Dendritic cell treated with granulocyte-macrophage colony-stimulating factor and Interleukin-4, amounts not matched to agents 40 ng/mL and 50 ng/mL, for 4 days (primary cell): ENCODE results near the gene IL3.

Experiments
- H3K27ac Mint-ChIP-seq: one replicate; pipeline ENCODE4 v1.8.0; 2022; ENCODE audit warnings: mild to moderate bottlenecking, mixed read lengths
- H3K27me3 Mint-ChIP-seq: one replicate; pipeline ENCODE4 v1.8.0; 2022; ENCODE audit warnings: mild to moderate bottlenecking, mixed read lengths
- H3K36me3 Mint-ChIP-seq: one replicate; pipeline ENCODE4 v1.8.0; 2022; ENCODE audit warnings: low read depth, mixed read lengths
- H3K4me1 Mint-ChIP-seq: one replicate; pipeline ENCODE4 v1.8.0; 2022; ENCODE audit warnings: low read depth, mixed read lengths
- H3K4me3 Mint-ChIP-seq: one replicate; pipeline ENCODE4 v1.8.0; 2022; ENCODE audit warnings: mild to moderate bottlenecking, moderate library complexity, mixed read lengths
- H3K9me3 Mint-ChIP-seq: one replicate; pipeline ENCODE4 v1.8.0; 2022; ENCODE audit warnings: mixed read lengths
- intact Hi-C: fragments of 100-400 bp; cut with micrococcal nuclease; formaldehyde crosslinking; loops from one replicate; pipeline ENCODE4 v1.15.0; 2022

Gene IL3

GRCh38 chr5:132056610-132057497 lies 3.6 kb upstream of the IL3 start:
- H3K4me1 Mint-ChIP-seq, result no peaks in the 10 kb centered on the region
- H3K27me3 Mint-ChIP-seq, result peaks cover 39% of the 10 kb centered on the region
- intact Hi-C loops, result no loop called here
- H3K4me3 Mint-ChIP-seq, result no peak overlapping the region
- H3K27ac Mint-ChIP-seq, result no peak overlapping the region
- no peaks in the 10 kb centered on the region for H3K9me3 Mint-ChIP-seq
- H3K36me3 Mint-ChIP-seq, result no peaks in the 10 kb centered on the region

GRCh38 chr5:132057498-132058255 lies 2.8 kb upstream of the IL3 start:
- no peak overlapping the region for H3K4me3 Mint-ChIP-seq
- H3K9me3 Mint-ChIP-seq, result no peaks in the 10 kb centered on the region
- H3K27ac Mint-ChIP-seq, result no peak overlapping the region
- H3K36me3 Mint-ChIP-seq, result no peaks in the 10 kb centered on the region
- no peaks in the 10 kb centered on the region for H3K4me1 Mint-ChIP-seq
- intact Hi-C loops, result no loop called here
- peaks cover 31% of the 10 kb centered on the region for H3K27me3 Mint-ChIP-seq

- Mint-ChIP-seq H3K4me3 (no peak overlapping the region), H3K27me3 (peaks cover 26% of the 10 kb centered on the region), H3K36me3 (no peaks in the 10 kb centered on the region), H3K4me1 (no peaks in the 10 kb centered on the region), H3K27ac (no peak overlapping the region), H3K9me3 (no peaks in the 10 kb centered on the region)
- intact Hi-C loops, result no loop called here
Observed at GRCh38 chr5:132058646-132059042, 1.8 kb upstream of the IL3 start.

- Mint-ChIP-seq H3K4me1 (no peaks in the 10 kb centered on the region), H3K4me3 (no peak overlapping the region), H3K9me3 (no peaks in the 10 kb centered on the region), H3K36me3 (no peaks in the 10 kb centered on the region), H3K27ac (no peak overlapping the region), H3K27me3 (peaks cover 31% of the 10 kb centered on the region)
- intact Hi-C loops, result no loop called here
Observed at GRCh38 chr5:132059043-132059695, 1.3 kb upstream of the IL3 start.

- no peaks in the 10 kb centered on the region for H3K4me1 Mint-ChIP-seq
Observed at GRCh38 chr5:132059696-132060500, 557 bp upstream of the IL3 start.

GRCh38 chr5:132063090-132063911 lies 2.8 kb downstream of the IL3 start:
- Mint-ChIP-seq H3K36me3 (no peaks in the 10 kb centered on the region), H3K27ac (no peak overlapping the region), H3K27me3 (peaks cover 44% of the 10 kb centered on the region), H3K4me1 (no peaks in the 10 kb centered on the region), H3K9me3 (no peaks in the 10 kb centered on the region), H3K4me3 (no peak overlapping the region)
- intact Hi-C loops, result loop anchor here (1.0 to 10.0 kb wide), 2 partner anchors 172 to 474 kb away; no protein-coding TSS in a partner anchor

More at GRCh38 chr5:132059696-132060500, 557 bp upstream of the IL3 start:
- Mint-ChIP-seq H3K27me3 (peaks cover 29% of the 10 kb centered on the region), H3K27ac (no peak overlapping the region), H3K4me3 (no peak overlapping the region), H3K9me3 (no peaks in the 10 kb centered on the region), H3K36me3 (no peaks in the 10 kb centered on the region)
- intact Hi-C loops, result loop anchor here (10.0 kb wide), 1 partner anchor 175 kb away; no protein-coding TSS in a partner anchor

GRCh38 chr5:132064140-132064539 lies 3.7 kb downstream of the IL3 start:
- H3K36me3 Mint-ChIP-seq, result no peaks in the 10 kb centered on the region
- peaks cover 53% of the 10 kb centered on the region for H3K27me3 Mint-ChIP-seq
- peaks cover 4% of the 10 kb centered on the region for H3K4me1 Mint-ChIP-seq
- H3K4me3 Mint-ChIP-seq, result no peak overlapping the region
- no peaks in the 10 kb centered on the region for H3K9me3 Mint-ChIP-seq
- no peak overlapping the region for H3K27ac Mint-ChIP-seq
- intact Hi-C loops, result loop anchor here (2.0 to 10.0 kb wide), 2 partner anchors 71 to 171 kb away; no protein-coding TSS in a partner anchor

GRCh38 chr5:132064738-132065331 lies 4.4 kb downstream of the IL3 start:
- no peaks in the 10 kb centered on the region for H3K9me3 Mint-ChIP-seq
- H3K27me3 Mint-ChIP-seq, result peaks cover 60% of the 10 kb centered on the region
- H3K4me1 Mint-ChIP-seq, result peaks cover 11% of the 10 kb centered on the region
- no peak overlapping the region for H3K27ac Mint-ChIP-seq
- no peaks in the 10 kb centered on the region for H3K36me3 Mint-ChIP-seq
- H3K4me3 Mint-ChIP-seq, result no peak overlapping the region
- intact Hi-C loops, result loop anchor here (2.0 to 10.0 kb wide), 2 partner anchors 70 to 170 kb away; no protein-coding TSS in a partner anchor

- no peak overlapping the region for H3K27ac Mint-ChIP-seq
- H3K9me3 Mint-ChIP-seq, result no peaks in the 10 kb centered on the region
- intact Hi-C loops, result loop anchor here (2.0 to 10.0 kb wide), 2 partner anchors 69 to 169 kb away; no protein-coding TSS in a partner anchor
- H3K27me3 Mint-ChIP-seq, result peaks cover 64% of the 10 kb centered on the region
- no peaks in the 10 kb centered on the region for H3K36me3 Mint-ChIP-seq
- H3K4me1 Mint-ChIP-seq, result peaks cover 15% of the 10 kb centered on the region
- H3K4me3 Mint-ChIP-seq, result no peak overlapping the region
Observed at GRCh38 chr5:132065351-132065937, 5.0 kb downstream of the IL3 start.

GRCh38 chr5:132065951-132066701 lies 5.7 kb downstream of the IL3 start:
- Mint-ChIP-seq H3K27me3 (peaks cover 68% of the 10 kb centered on the region), H3K9me3 (no peaks in the 10 kb centered on the region), H3K4me3 (no peak overlapping the region), H3K27ac (no peak overlapping the region), H3K36me3 (no peaks in the 10 kb centered on the region), H3K4me1 (peaks cover 22% of the 10 kb centered on the region)
- intact Hi-C loops, result loop anchor here (2.0 to 10.0 kb wide), 2 partner anchors 69 to 169 kb away; no protein-coding TSS in a partner anchor

- peaks cover 28% of the 10 kb centered on the region for H3K4me1 Mint-ChIP-seq
- H3K27ac Mint-ChIP-seq, result no peak overlapping the region
- H3K27me3 Mint-ChIP-seq, result peaks cover 72% of the 10 kb centered on the region
- no peak overlapping the region for H3K4me3 Mint-ChIP-seq
- no peaks in the 10 kb centered on the region for H3K9me3 Mint-ChIP-seq
- intact Hi-C loops, result loop anchor here (10.0 kb wide), 1 partner anchor 168 kb away; no protein-coding TSS in a partner anchor
- no peaks in the 10 kb centered on the region for H3K36me3 Mint-ChIP-seq
Observed at GRCh38 chr5:132066871-132067270, 6.4 kb downstream of the IL3 start.
